Measurements from ENCODE around the gene ASIC2.

The ASIC2 gene

GRCh38 chr17:33218698-33219601 is 74.1 kb downstream of the ASIC2 start:
- no peak for DNase-seq (ENCODE audit: low read depth)
- TF ChIP-seq, protein P1, sequence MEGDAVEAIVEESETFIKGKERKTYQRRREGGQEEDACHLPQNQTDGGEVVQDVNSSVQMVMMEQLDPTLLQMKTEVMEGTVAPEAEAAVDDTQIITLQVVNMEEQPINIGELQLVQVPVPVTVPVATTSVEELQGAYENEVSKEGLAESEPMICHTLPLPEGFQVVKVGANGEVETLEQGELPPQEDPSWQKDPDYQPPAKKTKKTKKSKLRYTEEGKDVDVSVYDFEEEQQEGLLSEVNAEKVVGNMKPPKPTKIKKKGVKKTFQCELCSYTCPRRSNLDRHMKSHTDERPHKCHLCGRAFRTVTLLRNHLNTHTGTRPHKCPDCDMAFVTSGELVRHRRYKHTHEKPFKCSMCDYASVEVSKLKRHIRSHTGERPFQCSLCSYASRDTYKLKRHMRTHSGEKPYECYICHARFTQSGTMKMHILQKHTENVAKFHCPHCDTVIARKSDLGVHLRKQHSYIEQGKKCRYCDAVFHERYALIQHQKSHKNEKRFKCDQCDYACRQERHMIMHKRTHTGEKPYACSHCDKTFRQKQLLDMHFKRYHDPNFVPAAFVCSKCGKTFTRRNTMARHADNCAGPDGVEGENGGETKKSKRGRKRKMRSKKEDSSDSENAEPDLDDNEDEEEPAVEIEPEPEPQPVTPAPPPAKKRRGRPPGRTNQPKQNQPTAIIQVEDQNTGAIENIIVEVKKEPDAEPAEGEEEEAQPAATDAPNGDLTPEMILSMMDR (IDR thresholded peaks at IDR 0.05; ENCODE audit: control insufficient read depth, insufficient read depth, low read depth, low read length, missing control alignments), result no peak
- no peak overlapping the region for H3K4me3 ChIP-seq (ENCODE audit: control insufficient read depth, low read depth, low read length)

DNA sequence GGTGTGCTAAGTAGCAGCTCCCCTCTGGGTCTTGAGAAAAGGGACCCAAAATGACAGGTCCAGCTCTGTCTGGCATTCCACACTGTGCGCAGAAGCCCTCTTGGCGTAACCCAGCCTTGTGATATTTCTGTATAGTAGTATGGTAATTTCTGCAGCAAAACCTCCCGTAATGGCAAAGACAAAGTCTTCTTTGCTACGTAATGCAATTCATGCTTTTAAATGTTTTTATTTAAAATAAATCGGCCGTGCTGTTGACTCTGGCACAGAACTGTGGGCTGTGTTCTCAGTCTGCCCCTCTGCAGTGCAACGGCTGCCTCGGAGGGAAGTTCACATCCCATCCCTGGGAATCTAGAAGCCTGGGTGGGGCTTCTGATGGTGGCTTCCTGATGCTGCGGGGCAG is 75.2 kb downstream of the ASIC2 start:
- TF ChIP-seq, protein P1 (IDR thresholded peaks at IDR 0.05; ENCODE audit: control insufficient read depth, insufficient read depth, low read depth, low read length, missing control alignments), result no peak
- no peak for DNase-seq (ENCODE audit: low read depth)
- no peak overlapping the region for H3K4me3 ChIP-seq (ENCODE audit: control insufficient read depth, low read depth, low read length)

DNA sequence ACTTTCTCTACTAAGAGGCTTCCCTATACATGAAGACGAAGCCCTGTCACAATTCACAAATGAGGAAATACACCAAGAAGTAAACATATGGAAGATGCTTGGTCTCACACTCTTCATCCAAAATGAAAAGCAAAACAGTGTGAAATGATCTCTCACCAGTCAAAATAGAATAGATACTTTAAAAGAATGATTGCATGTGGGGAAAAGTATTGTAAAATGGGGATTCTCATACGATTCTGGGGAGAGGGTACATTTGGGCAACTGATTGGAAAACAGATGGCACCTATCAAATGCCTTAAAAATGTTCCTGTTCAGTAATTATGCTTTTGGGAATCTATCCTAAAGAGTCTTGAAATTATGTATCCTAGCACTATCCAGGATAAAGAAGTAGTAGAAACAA is 78.1 kb downstream of the ASIC2 start:
- no peak for DNase-seq (ENCODE audit: low read depth)
- TF ChIP-seq, protein P1 (IDR thresholded peaks at IDR 0.05; ENCODE audit: control insufficient read depth, insufficient read depth, low read depth, low read length, missing control alignments), result no peak
- H3K4me3 ChIP-seq (ENCODE audit: control insufficient read depth, low read depth, low read length), result no peak overlapping the region

DNA sequence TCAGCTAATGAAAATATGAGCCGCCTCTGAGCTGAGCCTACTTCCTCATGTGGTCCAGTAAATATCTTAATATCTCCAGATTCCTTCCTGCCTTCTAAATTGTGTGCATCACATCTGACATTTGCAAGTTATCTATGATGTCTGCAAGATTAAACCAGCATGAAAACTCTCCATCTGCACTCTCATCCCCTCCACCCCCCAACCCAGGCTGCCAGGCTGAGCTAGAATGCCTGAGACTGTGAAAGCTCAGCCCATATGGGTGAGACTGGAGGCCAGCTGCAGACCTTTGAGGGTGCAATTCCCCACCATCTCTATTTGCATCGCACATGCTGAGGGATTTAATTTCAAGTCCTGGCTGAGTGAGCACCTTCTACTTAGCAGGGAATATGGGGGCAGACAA is 82.8 kb downstream of the ASIC2 start:
- H3K4me3 ChIP-seq (ENCODE audit: control insufficient read depth, low read depth, low read length), result no peak overlapping the region
- TF ChIP-seq, protein P1 (IDR thresholded peaks at IDR 0.05; ENCODE audit: control insufficient read depth, insufficient read depth, low read depth, low read length, missing control alignments), result no peak

DNA sequence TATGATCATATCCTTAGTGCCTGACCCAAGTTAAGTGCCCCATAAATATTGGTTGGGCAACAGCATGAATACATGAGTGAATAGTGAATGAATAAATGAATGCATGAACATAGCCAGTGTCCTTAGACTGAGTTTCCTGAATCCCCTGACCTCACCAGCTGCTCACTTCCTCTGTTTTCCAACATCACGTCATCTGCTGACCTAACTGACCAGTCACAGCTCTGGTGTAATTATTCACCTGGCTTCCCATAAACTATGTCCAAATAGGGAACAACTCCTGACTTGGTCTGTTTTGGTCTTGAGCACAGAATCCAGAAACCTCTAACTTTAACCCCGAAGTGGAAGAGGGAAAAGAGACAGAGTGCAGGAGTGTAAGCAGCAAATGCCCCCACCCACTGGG is 83.4 kb downstream of the ASIC2 start:
- no peak for DNase-seq (ENCODE audit: low read depth)
- no peak overlapping the region for H3K4me3 ChIP-seq (ENCODE audit: control insufficient read depth, low read depth, low read length)
- TF ChIP-seq, protein P1 (IDR thresholded peaks at IDR 0.05; ENCODE audit: control insufficient read depth, insufficient read depth, low read depth, low read length, missing control alignments), result no peak

More for the DNA sequence above, 82.8 kb downstream of the ASIC2 start:
- DNase-seq (ENCODE audit: low read depth), result no peak

GRCh38 chr17:33207231-33207630 is 85.9 kb downstream of the ASIC2 start:
- DNase-seq (ENCODE audit: low read depth), result no peak
- TF ChIP-seq, protein P1 (IDR thresholded peaks at IDR 0.05; ENCODE audit: control insufficient read depth, insufficient read depth, low read depth, low read length, missing control alignments), result no peak
- no peak overlapping the region for H3K4me3 ChIP-seq (ENCODE audit: control insufficient read depth, low read depth, low read length)
